HG03196 (cell line): ENCODE data around the gene ANTXRL.
"Not testable (repeated sequence)": the region's sequence is repeated elsewhere in the genome, so short reads cannot be mapped to it uniquely, and the experiment has no call there.

Experiments used
- ATAC-seq: cut with Tn5 transposase; IDR thresholded peaks from one replicate; pipeline ENCODE4 v1.9.1; 2021; ENCODE audit not compliant: unreplicated experiment

ANTXRL gene

DNA sequence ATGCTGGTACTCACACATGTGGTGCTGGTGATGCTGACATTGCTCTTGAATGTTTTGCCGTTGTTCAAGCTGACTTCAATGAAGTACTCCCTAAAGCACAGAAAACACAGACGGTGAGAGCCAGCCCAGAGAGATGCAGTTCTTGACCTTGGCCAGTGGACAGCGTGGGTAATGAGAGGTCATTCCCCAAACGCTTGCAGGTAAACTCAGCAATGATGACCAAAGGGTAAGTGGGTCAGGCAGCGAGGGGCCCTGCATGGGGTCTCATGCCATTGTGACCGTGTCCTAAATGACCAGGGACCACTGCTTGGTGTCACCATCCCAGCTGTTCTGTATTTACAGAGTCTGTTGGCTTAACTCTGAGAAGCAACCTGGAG is 32.8 kb upstream of the ANTXRL start:
- no peak for ATAC-seq

DNA sequence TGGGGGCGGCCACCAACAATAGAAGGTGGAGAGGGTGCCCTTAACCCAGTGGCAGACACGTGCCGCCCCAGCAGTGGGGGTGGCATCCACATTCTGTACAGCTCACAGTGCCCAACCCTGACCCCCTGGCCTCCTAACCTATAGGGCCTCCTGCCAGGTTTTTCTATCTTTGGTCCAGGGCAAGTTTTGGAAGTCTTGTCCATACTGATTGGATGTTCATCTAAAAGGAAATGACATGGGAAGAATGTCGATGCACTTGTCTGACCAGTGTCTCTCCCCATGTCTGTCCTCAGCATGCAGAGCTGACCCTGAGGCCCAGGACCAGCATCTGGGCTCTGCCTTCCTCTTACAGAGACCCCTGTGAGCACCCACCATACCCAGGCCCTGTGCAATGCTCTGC is 32.3 kb upstream of the ANTXRL start:
- ATAC-seq, result no peak

DNA sequence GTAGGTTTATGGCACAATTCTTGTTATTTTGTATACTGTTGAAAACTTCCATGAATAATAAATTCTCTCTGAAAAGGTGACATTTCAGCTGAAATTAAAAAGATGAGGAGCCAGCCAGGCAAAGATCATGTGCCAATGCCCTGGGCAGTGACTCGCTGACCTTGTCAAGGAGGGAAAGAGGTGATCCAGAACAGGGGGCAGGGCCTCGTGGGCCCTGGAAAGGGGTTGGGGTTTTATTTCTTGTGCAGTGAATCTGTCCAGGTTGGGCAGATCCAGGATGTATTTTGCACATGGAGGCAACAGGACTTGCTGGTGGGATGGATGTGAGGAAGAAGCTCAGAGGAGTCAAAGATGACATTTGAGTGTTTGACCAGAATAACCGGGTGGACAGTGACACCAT is 31.6 kb upstream of the ANTXRL start:
- not testable (repeated sequence) for ATAC-seq

DNA sequence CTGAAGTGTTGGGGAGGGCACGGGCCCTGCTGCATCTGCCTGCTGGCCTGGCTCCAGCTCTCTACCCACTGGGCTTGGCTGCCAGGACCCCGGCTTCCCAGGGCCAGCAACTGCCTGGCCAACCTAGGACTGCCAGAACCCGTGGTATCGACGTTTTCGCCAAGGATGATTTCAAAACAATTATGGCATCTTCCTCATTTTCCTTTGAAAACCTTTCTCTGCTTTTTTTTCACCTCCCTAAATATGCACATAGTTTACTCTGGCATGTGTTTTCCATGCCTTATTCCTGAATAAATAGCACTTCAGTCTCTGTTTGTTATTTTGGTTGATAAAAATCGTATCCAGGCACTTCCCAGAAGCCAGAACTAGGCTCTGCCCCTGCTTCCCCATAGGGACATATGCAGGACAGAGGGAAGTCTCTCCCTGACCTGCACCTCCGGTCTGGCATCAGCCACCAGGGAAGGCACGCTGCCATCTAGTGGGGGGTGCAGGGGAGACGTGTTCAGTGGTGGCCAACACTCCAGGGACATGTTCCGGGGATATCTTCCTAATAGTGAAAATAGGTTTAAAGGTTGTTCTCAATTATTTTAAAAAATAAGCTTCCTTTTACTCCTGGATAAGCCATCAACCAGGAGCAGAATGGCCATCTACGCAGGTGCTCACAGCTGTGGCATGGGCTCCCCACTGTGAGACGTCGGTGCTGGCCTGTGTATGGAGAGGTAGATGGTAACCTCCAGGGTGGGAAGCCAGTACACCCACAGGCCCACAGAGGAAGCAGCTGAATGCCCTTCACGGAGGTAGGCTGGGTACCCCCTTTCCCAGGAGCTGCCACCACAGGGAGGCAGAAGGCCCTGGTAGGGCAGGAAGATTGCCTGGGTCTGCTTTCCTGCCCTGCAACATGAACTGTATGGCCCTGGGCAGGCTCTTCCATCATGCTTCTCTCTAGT is 30.7 kb upstream of the ANTXRL start:
- no peak for ATAC-seq

DNA sequence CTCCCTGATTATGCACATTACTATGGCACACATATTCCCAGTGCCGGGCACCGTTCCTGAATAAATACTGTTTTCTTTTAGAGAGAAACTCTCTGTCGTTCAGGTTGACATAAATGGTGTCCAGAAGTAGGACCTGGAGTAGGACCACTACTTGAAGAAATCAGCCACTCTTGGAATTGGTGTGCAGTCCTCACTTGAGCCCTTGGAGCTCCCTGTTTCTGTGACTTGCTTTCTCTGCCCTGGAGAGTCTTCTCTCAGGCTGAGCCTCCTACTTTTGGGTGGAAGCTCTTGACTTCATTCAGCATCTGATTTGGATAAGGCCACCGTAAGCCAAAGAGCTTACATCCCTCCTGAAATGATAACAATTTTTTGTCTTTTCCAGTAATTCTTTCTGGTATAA is 29.7 kb upstream of the ANTXRL start:
- ATAC-seq, result no peak

DNA sequence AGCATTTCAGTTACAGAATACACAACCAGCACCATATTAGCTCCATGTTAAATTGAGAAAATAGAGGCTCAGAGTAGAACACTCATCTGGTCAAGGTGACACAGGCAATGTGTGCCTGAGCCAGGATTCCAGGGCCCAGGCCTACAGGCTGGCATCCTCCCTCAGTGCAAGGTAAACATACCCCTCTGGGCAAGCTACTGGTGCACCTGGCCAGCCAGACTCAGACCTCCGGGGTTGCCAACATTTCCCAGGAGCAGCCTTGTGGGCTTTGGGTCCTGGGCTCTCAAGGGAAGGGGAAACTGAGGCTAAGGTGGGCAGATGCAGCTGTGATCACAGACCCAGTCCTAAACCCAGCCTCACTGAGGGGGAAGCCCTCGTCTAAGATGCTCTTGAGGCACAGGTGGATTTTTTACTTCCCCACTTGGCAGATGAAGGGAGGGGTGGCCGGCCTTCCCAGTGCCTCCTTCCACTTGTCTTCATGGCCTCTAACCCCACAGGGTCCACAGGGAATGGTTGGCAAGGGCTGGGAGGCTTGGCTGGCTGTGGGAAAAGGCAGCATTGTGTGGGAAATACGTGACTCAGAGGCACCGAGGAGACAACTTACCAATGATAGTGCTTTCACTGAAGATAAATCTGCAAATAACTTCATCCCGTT is 23.8 kb upstream of the ANTXRL start:
- ATAC-seq, result not testable (repeated sequence)

DNA sequence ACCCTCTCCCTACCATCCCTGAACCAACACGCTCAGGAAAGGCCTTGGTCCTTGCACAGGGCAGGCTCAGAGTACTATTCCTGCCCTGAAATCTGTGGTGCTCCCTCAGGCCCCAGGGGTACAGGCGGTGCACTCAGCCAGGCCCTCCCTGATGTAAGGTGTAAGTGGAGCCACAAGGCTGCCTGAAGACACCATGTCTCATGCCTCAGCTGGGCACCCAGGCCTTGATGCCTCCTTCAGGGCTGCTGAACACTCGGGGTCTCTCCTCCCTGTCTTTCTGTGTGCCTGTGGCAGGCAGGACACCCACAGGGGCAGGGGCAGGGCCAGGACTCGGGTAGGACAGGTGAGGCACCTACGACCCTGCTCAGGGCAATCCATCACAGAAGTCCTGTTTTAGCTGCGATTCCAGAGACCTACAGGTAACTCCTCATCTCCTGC is 22.9 kb upstream of the ANTXRL start:
- no peak for ATAC-seq

DNA sequence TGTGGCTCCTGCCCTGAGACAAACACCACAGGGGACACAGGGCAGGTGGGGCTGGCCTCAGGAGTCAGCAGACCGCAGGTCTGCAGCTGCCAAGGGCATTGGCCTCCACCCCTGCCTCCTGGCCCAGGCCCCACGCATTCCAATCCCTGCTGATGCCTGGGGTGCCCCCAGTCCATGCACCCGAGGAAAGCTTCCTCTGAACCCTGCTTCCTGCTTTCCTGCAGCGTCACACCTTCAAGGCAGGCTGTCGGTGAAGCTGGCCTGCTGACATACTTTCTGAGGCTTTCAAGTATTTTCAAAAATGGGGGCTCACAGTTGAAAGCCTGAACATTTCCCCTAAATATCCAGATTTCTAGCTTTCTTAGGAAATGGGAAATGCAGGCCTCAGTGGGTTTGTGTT is 22.5 kb upstream of the ANTXRL start:
- ATAC-seq, result no peak

DNA sequence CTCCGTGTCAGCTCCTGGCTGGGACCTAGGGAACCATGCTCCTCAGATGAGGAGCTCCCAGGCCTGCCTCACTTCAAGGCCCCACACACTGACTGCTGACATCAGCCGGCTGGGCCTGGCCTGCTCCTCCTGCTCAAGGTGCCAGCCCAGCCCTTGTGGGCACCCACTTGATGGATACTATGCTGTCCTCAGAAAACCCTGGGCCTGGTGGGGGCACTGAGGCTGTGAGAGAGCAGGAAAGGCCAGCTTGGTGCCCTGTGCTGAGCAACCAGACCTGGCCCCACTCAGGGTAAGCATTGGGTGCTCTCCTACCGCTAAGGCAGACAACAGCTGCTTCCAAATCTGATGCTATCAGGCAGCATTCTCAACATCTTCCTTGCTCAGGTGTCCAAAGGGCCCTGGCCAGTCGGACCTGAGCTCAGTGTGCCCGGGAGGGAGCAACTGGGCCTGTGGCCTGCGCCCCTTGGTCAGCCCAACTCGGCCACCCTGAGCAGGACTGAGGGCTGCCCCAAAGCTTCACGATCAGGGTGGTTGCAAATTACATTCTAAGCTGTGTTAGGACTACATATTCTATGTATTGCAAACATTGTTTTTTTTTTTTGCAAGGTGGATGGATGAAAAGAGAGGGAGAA is 21.9 kb upstream of the ANTXRL start:
- no peak for ATAC-seq

DNA sequence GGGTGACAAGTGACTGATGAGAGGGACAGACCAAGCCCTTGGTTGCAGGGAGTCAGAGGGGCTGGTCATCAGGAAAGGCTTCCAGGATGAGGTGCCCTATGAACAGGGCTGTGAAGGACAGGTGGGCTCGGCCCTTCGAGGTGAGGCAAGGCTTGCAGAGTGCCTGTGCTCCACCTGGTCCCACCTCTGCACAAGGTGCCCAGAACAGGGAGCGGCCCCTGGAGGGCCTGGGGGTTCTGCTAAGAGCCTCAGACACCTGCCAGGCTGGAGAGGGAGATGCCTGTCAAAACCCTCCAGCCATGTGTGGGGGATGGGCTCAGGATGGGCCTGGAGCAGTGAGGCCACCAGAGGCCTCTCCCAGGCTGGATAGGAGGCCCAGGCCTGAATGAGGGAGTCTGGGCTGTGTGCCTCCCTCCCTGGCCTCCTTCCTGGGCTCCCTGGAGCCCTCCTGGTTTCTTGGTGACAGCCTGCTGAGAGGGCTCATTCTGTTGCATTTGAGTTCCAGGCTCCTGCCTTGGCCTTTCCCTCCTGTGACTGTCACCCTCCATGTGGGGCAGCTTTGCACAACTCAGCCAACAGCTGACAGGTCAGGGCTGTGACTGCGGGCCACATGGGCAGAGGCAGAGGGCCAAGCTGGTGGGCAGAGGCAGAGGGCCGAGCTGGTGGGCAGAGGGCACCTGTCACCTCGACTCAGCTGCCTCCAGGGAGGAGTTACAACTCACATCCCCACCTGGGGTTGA is 21.1 kb upstream of the ANTXRL start:
- not testable (repeated sequence) for ATAC-seq

DNA sequence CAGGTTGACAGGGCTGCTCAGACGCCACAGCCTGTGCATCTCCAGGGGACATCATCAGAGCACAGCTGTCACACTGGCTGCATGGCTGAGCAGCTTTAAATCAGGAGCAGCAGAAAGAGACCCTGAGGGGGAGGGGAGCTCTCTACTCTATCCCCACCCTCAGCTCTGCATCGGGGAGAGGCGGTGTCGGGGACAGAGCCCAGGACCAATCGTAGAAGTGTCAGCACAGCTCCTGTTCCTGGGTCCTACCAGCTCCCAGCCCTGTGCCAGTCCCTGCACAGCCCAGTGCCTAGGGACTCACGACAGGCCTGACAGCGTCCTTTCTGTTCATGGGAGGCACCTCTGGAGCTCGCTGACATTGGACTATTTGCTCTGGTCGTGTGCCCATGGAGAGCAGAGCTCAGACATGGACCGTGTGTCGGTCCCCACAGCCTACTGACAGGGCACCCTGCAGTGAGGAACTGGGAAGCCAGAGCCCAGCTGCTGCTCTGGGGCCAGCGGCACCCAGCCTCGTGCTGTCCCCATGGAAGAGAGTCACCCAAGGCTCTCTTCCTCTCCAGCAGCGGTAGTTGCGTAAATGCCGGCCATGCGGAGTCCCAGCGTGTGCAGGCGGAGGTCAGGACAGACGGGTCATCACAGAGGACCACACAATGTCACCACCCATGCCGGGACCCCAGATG is 20.4 kb upstream of the ANTXRL start:
- no peak for ATAC-seq

DNA sequence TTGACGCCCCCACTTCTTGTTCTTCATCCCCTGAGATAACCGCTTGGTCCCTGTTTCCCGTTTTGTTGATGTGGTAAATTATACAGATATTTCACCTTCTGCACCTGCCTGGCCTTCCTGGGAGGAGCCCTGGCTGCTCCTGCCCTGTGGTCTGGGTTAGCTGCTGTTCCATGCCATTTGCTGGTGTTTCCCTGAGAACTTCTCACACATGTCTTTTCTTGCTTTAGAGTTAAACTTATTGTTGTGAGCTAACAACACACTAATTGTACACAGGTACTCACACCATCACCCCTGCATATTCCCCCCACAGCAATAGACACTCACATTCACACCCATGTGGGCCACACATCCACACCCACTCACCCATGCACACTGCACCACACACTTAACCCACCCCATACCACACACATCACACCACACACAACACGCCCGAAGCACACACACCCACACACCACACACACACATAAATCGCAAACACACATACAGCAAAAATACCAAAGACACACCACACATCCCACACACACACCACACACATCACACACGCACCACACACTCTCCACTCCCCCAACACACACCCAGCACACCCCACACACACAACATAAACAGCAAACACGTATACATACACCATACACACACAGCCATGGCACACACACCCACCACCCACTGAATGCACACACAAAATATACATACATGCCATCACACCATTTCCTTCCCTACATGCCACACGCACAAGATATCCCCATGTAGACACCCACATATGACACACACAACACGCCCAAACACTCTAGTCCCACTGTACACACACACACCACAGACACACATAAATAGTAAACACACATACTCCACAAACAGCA is 19.4 kb upstream of the ANTXRL start:
- ATAC-seq, result no peak

DNA sequence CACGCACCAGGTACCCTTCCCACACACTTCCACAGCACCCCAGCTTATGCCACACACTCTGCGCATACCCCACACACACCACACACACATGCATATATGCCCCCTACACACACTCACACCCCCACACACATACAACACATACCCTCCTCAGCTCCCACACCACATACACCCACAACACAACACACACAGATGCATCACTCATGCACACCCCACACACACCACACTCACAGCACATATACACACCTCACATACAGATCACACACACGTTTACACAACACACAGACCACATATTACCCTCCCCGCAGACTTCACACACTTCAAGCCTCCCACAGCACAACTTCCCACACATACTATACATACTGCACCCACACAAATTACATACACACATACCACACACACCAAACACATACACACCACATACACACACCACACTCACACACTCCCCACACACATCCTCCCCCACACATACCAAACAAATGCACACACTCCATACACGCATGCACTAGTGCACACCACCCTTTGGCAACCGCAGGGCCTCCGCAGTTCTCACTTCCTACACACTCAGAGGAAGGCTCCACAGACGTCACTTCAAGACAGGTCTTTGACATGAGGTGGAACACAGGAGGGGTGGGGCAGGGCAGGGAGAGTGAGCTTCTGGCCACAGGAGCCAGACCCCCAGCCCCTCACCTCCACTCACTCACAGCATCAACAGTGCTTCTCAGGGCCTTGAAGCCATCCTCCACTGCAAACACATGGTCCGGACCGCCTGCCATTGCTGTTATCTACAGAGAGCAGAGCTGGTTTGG is 18.5 kb upstream of the ANTXRL start:
- ATAC-seq, result no peak

DNA sequence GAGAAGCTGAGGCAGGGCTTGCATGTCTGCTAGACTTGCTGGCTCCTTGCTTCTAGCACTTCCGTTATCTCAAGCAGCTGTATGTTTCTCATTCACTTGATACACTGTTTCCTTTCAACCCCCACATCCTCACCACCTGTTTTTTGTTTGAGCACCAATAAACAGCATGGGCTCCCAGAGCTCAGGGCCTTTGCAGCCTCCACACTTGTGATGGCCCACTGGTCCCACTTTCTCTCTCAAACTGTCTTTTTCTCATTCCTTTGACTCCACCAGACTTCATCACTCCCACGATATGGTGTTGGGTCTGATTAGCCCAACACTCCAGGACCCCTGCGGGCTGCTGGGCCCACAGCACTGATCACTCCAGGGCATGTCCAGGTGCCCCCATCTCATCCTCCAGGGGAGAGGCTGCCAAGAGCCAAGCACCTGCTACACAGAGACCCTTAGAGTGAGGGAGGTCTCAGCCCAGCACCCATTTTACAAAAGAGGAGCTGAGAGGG is 17.2 kb upstream of the ANTXRL start:
- not testable (repeated sequence) for ATAC-seq

DNA sequence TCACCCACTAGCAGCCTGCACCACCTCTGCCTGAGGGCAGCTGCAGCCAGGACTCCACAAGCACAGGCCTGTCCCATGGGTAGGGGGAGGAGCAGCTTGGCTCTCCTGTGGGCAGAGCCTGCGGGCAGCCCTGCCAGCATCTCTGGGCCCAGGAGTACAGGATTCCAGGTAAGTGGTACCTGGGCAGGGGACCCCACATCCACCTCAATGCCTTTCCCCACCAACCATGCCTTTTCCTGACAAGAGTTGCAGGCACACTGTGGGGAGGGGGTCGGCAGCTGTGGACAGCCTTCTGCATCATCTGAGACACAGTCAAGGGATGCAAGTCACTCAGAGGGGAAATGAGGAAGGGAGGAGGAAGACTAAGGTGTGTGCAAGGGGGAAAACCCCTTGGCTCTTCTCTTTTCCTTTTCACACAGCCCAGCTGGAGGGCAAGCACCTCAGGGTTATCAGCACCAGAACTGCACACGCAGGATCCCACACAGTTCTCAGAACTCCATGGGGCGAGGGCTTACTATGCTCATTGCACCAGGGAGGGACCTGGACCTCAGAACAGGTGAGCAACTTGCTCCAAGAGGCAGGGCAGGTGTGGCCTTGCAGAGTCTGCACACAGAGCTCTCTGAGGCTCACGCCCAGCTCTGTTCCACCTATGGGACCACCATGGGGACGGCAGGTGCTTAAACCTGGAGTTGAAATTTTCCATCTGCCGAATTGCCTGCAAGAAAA is 16.5 kb upstream of the ANTXRL start:
- no peak for ATAC-seq

DNA sequence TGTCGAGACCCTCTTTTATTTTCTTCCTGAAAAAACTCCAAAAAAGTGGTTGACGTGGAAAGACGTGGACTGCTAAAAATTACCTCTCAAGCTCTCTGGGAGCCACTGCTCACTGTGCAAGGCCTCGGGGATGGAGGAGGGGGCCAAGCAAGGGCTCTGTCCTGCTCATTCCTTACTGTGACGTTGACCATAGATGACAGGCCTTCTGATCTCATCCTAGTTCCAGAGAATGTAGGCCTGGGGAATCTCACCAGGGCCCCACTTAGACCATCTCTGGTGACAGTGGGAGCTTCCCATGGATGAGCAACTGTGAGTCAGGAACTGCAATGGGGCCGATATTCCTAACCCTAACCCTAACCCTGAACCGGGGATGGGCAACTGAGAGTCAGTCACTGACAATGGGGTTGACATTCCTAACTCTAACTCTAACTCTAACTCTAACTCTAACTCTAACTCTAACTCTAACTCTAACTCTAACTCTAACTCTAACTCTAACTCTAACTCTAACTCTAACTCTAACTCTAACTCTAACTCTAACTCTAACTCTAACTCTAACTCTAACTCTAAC is 15.8 kb upstream of the ANTXRL start:
- not testable (repeated sequence) for ATAC-seq

DNA sequence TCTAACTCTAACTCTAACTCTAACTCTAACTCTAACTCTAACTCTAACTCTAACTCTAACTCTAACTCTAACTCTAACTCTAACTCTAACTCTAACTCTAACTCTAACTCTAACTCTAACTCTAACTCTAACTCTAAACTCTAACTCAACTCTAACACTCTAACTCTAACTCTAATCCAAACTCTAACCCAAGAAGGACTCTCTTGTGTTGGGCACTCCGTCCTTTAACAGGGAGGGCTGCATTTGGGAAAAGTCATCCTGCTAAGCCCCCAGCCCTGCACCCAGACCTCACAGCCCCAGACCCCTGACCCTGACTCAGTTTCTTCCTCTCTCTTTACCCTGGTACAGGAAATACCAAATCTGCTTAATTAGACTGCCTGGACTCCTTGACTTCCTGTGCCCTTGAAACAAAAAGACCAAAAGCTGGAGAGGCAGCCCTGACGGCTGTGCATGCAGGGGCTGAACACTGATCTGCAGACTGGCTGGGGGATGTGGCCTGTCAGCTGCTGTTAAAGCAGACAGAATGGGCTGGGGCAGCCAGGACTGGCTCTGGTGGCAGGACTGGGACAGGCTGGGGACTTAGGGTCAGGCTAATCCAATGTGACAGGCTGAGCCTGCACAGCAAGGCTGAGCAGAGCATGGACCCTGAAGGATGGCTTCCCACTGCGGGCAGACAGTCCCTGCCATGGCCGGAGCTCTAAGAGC is 14.8 kb upstream of the ANTXRL start:
- ATAC-seq, result not testable (repeated sequence)
